Upper lobe of left lung (tissue), 4 donors: ENCODE results near the gene USB1.

Experiments
- CTCF ChIP-seq, 6 experiments: fragments of 450-650 bp in 4 of 6; fragments of 200-600 bp in 2 of 6; sonication (generic) in 2 of 6; IDR thresholded peaks; one replicate each; pipeline ENCODE4 v1.5.1; 2016 to 2019; ENCODE audit warnings: antibody characterized with exemption in 6 of 6
- EP300 ChIP-seq, 4 donors: sonication (generic); formaldehyde crosslinking; IDR thresholded peaks; one replicate each; pipeline ENCODE4 v1.5.1; 2017; ENCODE audit warnings: antibody characterized with exemption in 4 of 4, control low read depth in 2 of 4
- POLR2A ChIP-seq, 4 donors: fragments of 450-650 bp; IDR thresholded peaks; one replicate each; pipeline ENCODE4 v1.5.1; 2016 to 2017; ENCODE audit warnings: antibody characterized with exemption in 4 of 4, mild to moderate bottlenecking in 2 of 4
- POLR2AphosphoS5 ChIP-seq, 2 donors: sonication (generic); formaldehyde crosslinking; IDR thresholded peaks; one replicate each; pipeline ENCODE4 v1.5.1; 2017; ENCODE audit warnings: antibody characterized with exemption in 2 of 2

GRCh38 chr16:57956270-57956808 is 44.9 kb upstream of the USB1 start:
- TF ChIP-seq CTCF (IDR thresholded peaks at IDR 0.05) (no peak), POLR2A (IDR thresholded peaks at IDR 0.05) (no peak), POLR2AphosphoS5 (IDR thresholded peaks at IDR 0.05) (no peak), EP300 (IDR thresholded peaks at IDR 0.05) (no peak)
